ENCODE results near the gene ATP4B.

DNA sequence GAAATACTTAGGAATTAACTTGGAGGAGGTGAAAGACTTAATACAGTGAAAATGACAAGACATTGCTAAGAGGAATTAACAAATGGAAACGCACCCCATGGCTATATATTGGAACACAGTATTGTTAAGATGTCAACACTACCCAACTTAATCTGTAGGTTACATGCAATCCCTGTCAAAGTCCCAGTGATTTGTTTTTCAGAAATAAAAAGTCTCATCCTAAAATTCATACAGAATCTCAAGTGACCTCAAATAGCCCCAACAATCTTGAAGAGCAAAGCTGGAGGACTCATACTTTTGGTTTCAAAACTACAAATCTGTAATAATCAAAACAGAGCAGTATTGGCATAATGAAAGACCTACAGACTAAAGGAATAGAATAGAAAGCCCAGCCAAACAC, 13.2 kb downstream of the ATP4B start:
- TF ChIP-seq, protein P1, sequence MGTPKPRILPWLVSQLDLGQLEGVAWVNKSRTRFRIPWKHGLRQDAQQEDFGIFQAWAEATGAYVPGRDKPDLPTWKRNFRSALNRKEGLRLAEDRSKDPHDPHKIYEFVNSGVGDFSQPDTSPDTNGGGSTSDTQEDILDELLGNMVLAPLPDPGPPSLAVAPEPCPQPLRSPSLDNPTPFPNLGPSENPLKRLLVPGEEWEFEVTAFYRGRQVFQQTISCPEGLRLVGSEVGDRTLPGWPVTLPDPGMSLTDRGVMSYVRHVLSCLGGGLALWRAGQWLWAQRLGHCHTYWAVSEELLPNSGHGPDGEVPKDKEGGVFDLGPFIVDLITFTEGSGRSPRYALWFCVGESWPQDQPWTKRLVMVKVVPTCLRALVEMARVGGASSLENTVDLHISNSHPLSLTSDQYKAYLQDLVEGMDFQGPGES (IDR thresholded peaks at IDR 0.05; ENCODE audit: low read depth, low read length): no peak
- TF ChIP-seq, protein P2, sequence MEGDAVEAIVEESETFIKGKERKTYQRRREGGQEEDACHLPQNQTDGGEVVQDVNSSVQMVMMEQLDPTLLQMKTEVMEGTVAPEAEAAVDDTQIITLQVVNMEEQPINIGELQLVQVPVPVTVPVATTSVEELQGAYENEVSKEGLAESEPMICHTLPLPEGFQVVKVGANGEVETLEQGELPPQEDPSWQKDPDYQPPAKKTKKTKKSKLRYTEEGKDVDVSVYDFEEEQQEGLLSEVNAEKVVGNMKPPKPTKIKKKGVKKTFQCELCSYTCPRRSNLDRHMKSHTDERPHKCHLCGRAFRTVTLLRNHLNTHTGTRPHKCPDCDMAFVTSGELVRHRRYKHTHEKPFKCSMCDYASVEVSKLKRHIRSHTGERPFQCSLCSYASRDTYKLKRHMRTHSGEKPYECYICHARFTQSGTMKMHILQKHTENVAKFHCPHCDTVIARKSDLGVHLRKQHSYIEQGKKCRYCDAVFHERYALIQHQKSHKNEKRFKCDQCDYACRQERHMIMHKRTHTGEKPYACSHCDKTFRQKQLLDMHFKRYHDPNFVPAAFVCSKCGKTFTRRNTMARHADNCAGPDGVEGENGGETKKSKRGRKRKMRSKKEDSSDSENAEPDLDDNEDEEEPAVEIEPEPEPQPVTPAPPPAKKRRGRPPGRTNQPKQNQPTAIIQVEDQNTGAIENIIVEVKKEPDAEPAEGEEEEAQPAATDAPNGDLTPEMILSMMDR (IDR thresholded peaks at IDR 0.05): no peak
- TF ChIP-seq FOXJ3 (CRISPR knock-in tag; IDR thresholded peaks at IDR 0.05) (no peak), RFX5 (IDR thresholded peaks at IDR 0.05; ENCODE audit: low read length) (no peak), SIN3A (IDR thresholded peaks at IDR 0.05; ENCODE audit: borderline replicate concordance, low read depth, low read length) (no peak)
